ENCODE results near the gene CP.

- no peak for TF ChIP-seq CTCF (IDR thresholded peaks at IDR 0.05; ENCODE audit: insufficient read depth, low read length)
- no peak for TF ChIP-seq GABPA (IDR thresholded peaks at IDR 0.05; ENCODE audit: low read depth)
- no peak for TF ChIP-seq POLR2AphosphoS5 (IDR thresholded peaks at IDR 0.05; ENCODE audit: low read depth)
- no peak for TF ChIP-seq REST (IDR thresholded peaks at IDR 0.05; ENCODE audit: insufficient replicate concordance, low read depth)
- TF ChIP-seq SPI1 (IDR thresholded peaks at IDR 0.05; ENCODE audit: borderline replicate concordance, low read depth), result no peak
These were observed 35.4 kb downstream of the CP start for GRCh38 chr3:149186219-149186618.

Measured in HL-60 (cell line).